HepG2 (cell line): ENCODE data around the gene BTRC. TPM values are rescaled to one million over a fixed set of nuclear protein-coding genes. Genes with fewer than 3 reads are reported as not detected.

Experiments
- ATF3 ChIP-seq: sonication (generic); formaldehyde crosslinking; IDR thresholded peaks from 2 replicates; pipeline ENCODE4 v1.4.0; 2020; ENCODE audit warnings: missing genetic modification reagents
- CEBPZ ChIP-seq: IDR thresholded peaks from 2 replicates; pipeline ENCODE4 v1.6.1; 2012; ENCODE audit warnings: low read length, improper control_type of control experiment
- FLYWCH1 ChIP-seq: sonication (generic); formaldehyde crosslinking; IDR thresholded peaks from 2 replicates; pipeline ENCODE4 v1.8.1; 2023; ENCODE audit warnings: mild to moderate bottlenecking, missing genetic modification reagents
- FOXJ3 ChIP-seq: sonication (generic); formaldehyde crosslinking; IDR thresholded peaks from 2 replicates; pipeline ENCODE4 v1.4.0; 2020; ENCODE audit warnings: missing genetic modification reagents, mild to moderate bottlenecking, borderline replicate concordance
- GATA4 ChIP-seq: sonication (generic); IDR thresholded peaks from 2 replicates; pipeline ENCODE4 v1.6.1; 2016; ENCODE audit warnings: antibody characterized with exemption, low read depth, borderline replicate concordance
- NFIC ChIP-seq: IDR thresholded peaks from 2 replicates; pipeline ENCODE4 v1.6.1; 2012; ENCODE audit warnings: mild to moderate bottlenecking, low read length, inconsistent platforms
- PRDM15 ChIP-seq: sonication (generic); formaldehyde crosslinking; IDR thresholded peaks from 2 replicates; pipeline ENCODE4 v1.4.0; 2020; ENCODE audit warnings: missing genetic modification reagents
- PRDM4 ChIP-seq: sonication (generic); formaldehyde crosslinking; IDR thresholded peaks from 2 replicates; pipeline ENCODE4 v1.9.0; 2021; ENCODE audit warnings: missing genetic modification reagents, borderline replicate concordance
- RAD21 ChIP-seq: fragments of 450-650 bp; formaldehyde crosslinking; IDR thresholded peaks from 2 replicates; pipeline ENCODE4 v1.5.0; 2020; ENCODE audit warnings: mild to moderate bottlenecking
- TCF12 ChIP-seq, 2 experiments: fragments of 450-650 bp in 1 of 2; sonication (generic) in 1 of 2; formaldehyde crosslinking in 1 of 2; IDR thresholded peaks; 2 replicates each; pipeline versions ENCODE4 v1.6.1 to v1.8.0; 2017 to 2022; ENCODE audit warnings: antibody characterized with exemption in 1 of 2, mild to moderate bottlenecking in 1 of 2, missing genetic modification reagents in 1 of 2, moderate library complexity in 1 of 2
- TMF1 ChIP-seq: sonication (generic); formaldehyde crosslinking; IDR thresholded peaks from 2 replicates; pipeline ENCODE4 v1.8.1; 2022; ENCODE audit warnings: low read depth, missing genetic modification reagents
- YEATS2 ChIP-seq: sonication (generic); formaldehyde crosslinking; IDR thresholded peaks from 2 replicates; pipeline ENCODE4 v1.4.0; 2020; ENCODE audit warnings: missing genetic modification reagents, borderline replicate concordance
- ZBTB38 ChIP-seq: sonication (generic); formaldehyde crosslinking; IDR thresholded peaks from 2 replicates; pipeline ENCODE4 v1.5.1; 2020; ENCODE audit warnings: mild to moderate bottlenecking, missing genetic modification reagents
- ZNF256 ChIP-seq: sonication (generic); formaldehyde crosslinking; conservative IDR thresholded peaks from 2 replicates; pipeline ENCODE4 v1.4.0; 2020; ENCODE audit warnings: missing genetic modification reagents
- ZNF326 ChIP-seq: sonication (generic); formaldehyde crosslinking; IDR thresholded peaks from 2 replicates; pipeline ENCODE4 v1.4.0; 2020; ENCODE audit warnings: missing genetic modification reagents, borderline replicate concordance
- ZNF670 ChIP-seq: sonication (generic); formaldehyde crosslinking; IDR thresholded peaks from 2 replicates; pipeline ENCODE4 v1.8.0; 2022; ENCODE audit warnings: mild to moderate bottlenecking, missing genetic modification reagents, borderline replicate concordance
- ZNF713 ChIP-seq: sonication (generic); formaldehyde crosslinking; IDR thresholded peaks from 2 replicates; pipeline ENCODE4 v1.4.0; 2020; ENCODE audit warnings: mild to moderate bottlenecking, missing genetic modification reagents
- ZNF768 ChIP-seq: sonication (generic); formaldehyde crosslinking; IDR thresholded peaks from 2 replicates; pipeline ENCODE4 v1.4.0; 2020; ENCODE audit warnings: missing genetic modification reagents
- ZNF780A ChIP-seq: sonication (generic); formaldehyde crosslinking; IDR thresholded peaks from 2 replicates; pipeline ENCODE4 v1.8.0; 2022; ENCODE audit warnings: mild to moderate bottlenecking, missing genetic modification reagents, moderate library complexity
- ZNF839 ChIP-seq: sonication (generic); formaldehyde crosslinking; IDR thresholded peaks from 2 replicates; pipeline ENCODE4 v1.4.0; 2020; ENCODE audit warnings: missing genetic modification reagents, mild to moderate bottlenecking, borderline replicate concordance
- polyA plus RNA-seq, 8 experiments: library from polyadenylated mRNA; depleted of rRNA in 3 of 8; stranded (reverse) in 7 of 8; unstranded in 1 of 8; fragments of >200 nt; fragmentation: Illumina TruSeq in 4 of 8; extraction: Trizol in 4 of 8; gene quantifications; 2 replicates each; pipeline versions ENCODE4 v1.2.1 to v1.2.3, GENCODE V29; 2011 to 2016; ENCODE audit warnings: low read depth in 4 of 8, missing spikeins in 1 of 8, mixed read lengths in 1 of 8; ENCODE audit not compliant: insufficient read depth in 1 of 8
- total RNA-seq, 5 experiments: library from RNA; depleted of rRNA; stranded (reverse); fragments of >200 nt; fragmentation: Illumina TruSeq; extraction: Trizol; gene quantifications; 2 replicates each; pipeline ENCODE4 v1.2.3, GENCODE V29; 2016; ENCODE audit warnings: low read depth in 1 of 5

BTRC gene
- total and polyA plus RNA-seq, 2 of the 13 experiments (the other 11 are each of a cell fraction or from before 2014, with no cell fraction given), result 12.0 to 14.4 TPM

GRCh38 chr10:101354328-101355071, 535 bp downstream of the BTRC start (continued):
- TF ChIP-seq PRDM15 (CRISPR knock-in tag) (peak; percentile 90), CEBPZ (no peak), ZNF839 (CRISPR knock-in tag) (no peak), TMF1 (CRISPR knock-in tag) (no peak), PRDM4 (CRISPR knock-in tag) (no peak), ATF3 (CRISPR knock-in tag) (no peak), YEATS2 (CRISPR knock-in tag) (no peak), ZNF780A (no peak), ZBTB38 (CRISPR knock-in tag) (0 out of 2 replicates have a peak, but pooled peaks have one; percentile 4), GATA4 (no peak), ZNF768 (CRISPR knock-in tag) (no peak), FOXJ3 (no peak), ZNF326 (no peak), FLYWCH1 (CRISPR knock-in tag) (no peak), NFIC (no peak), TCF12 (IDR thresholded peaks at IDR 0.05) (no peak), TCF12 (CRISPR knock-in tag; IDR thresholded peaks at IDR 0.05) (no peak), ZNF256 (no peak), RAD21 (0 out of 2 replicates have a peak, but pooled peaks have one; percentile 20), ZNF670 (CRISPR knock-in tag) (no peak; the same call in 1 of the 2 replicates), ZNF713 (no peak)
